CD4-positive, CD25-positive, alpha-beta regulatory T cell (primary cell): Measurements from ENCODE around the gene TNNI3K. TPM values are rescaled to one million over a fixed set of nuclear protein-coding genes. Genes with fewer than 3 reads are reported as not detected.

ENCODE experiments used
- ATAC-seq, 2 donors: fragments of 150-1000 bp; cut with Tn5 transposase; one replicate each; pipeline ENCODE4 v1.10.0; 2021; ENCODE audit warnings: low read depth in 2 of 2, moderate number of reproducible peaks in 2 of 2, moderate library complexity in 1 of 2
- DNase-seq, 3 donors: peaks; one replicate each; pipeline versions ENCODE4 v3.0.0 to v3.0.0-alpha.2; 2012 to 2022; ENCODE audit warnings: mixed read lengths in 1 of 3
- H3K27ac ChIP-seq: one replicate; pipeline ENCODE4 v1.7.0; 2013; ENCODE audit warnings: mild to moderate bottlenecking, low read length; ENCODE audit not compliant: insufficient read depth, poor library complexity, severe bottlenecking
- H3K27me3 ChIP-seq: one replicate; pipeline ENCODE4 v1.7.0; 2013; ENCODE audit warnings: low read length; ENCODE audit not compliant: control insufficient read depth, insufficient read depth
- H3K36me3 ChIP-seq: one replicate; pipeline ENCODE4 v1.7.0; 2013; ENCODE audit warnings: mild to moderate bottlenecking, low read length, moderate library complexity; ENCODE audit not compliant: control insufficient read depth, insufficient read depth
- H3K4me1 ChIP-seq: 2 replicates; pipeline ENCODE4 v1.7.0; 2013; ENCODE audit warnings: mild to moderate bottlenecking, low read length; ENCODE audit not compliant: insufficient read depth, control insufficient read depth, poor library complexity, severe bottlenecking
- H3K4me3 ChIP-seq: one replicate; pipeline ENCODE4 v1.7.0; 2013; ENCODE audit warnings: low read depth, mild to moderate bottlenecking, low read length, moderate library complexity
- H3K9me3 ChIP-seq, 2 experiments: 1 replicate in 1 of 2; 2 replicates in 1 of 2; pipeline ENCODE4 v1.7.0; 2013; ENCODE audit warnings: low read length in 2 of 2, mild to moderate bottlenecking in 1 of 2, moderate library complexity in 1 of 2; ENCODE audit not compliant: control insufficient read depth in 2 of 2
- H3K27ac Mint-ChIP-seq, 3 donors: one replicate each; pipeline ENCODE4 v1.8.0; 2020 to 2022; ENCODE audit warnings: mild to moderate bottlenecking in 3 of 3, mixed read lengths in 3 of 3, moderate library complexity in 2 of 3
- H3K27me3 Mint-ChIP-seq: one replicate; pipeline ENCODE4 v1.8.0; 2022; ENCODE audit warnings: mild to moderate bottlenecking, mixed read lengths
- H3K36me3 Mint-ChIP-seq: one replicate; pipeline ENCODE4 v1.8.0; 2020; ENCODE audit warnings: mixed read lengths
- H3K4me1 Mint-ChIP-seq, 4 donors: one replicate each; pipeline ENCODE4 v1.8.0; 2020 to 2022; ENCODE audit warnings: mixed read lengths in 4 of 4, mild to moderate bottlenecking in 1 of 4
- H3K4me3 Mint-ChIP-seq, 4 donors: one replicate each; pipeline ENCODE4 v1.8.0; 2020 to 2022; ENCODE audit warnings: mild to moderate bottlenecking in 4 of 4, mixed read lengths in 4 of 4, moderate library complexity in 3 of 4
- H3K9me3 Mint-ChIP-seq, 7 donors: one replicate each; pipeline ENCODE4 v1.8.0; 2020 to 2022; ENCODE audit warnings: mixed read lengths in 7 of 7, mild to moderate bottlenecking in 3 of 7, moderate library complexity in 2 of 7
- polyA plus RNA-seq, 4 donors: library from polyadenylated mRNA; unstranded; fragments of 300-500 nt; fragmentation: Illumina TruSeq; gene quantifications; one replicate each; pipeline ENCODE4 v1.2.3, GENCODE V29; 2021
- total RNA-seq: library from RNA; stranded (reverse); gene quantifications from one replicate; pipeline ENCODE4 v1.2.3, GENCODE V29; 2022

Gene TNNI3K
- total and polyA plus RNA-seq, 5 donors from 2014 or later: 0.41 TPM; not detected in 4

- H3K27ac ChIP-seq: no peak overlapping the region
- H3K27me3 Mint-ChIP-seq: peaks cover 4% of the 10 kb centered on the region
- peaks cover 0 to 4% (median 0%) of the 10 kb centered on the region in 7 donors for H3K9me3 Mint-ChIP-seq
- DNase-seq: no peak
- no peak for ATAC-seq
- peaks cover 0 to 4% (median 0%) of the 10 kb centered on the region in 4 donors for H3K4me1 Mint-ChIP-seq
- H3K27ac Mint-ChIP-seq: no peak overlapping the region
- no peaks in the 10 kb centered on the region for H3K9me3 ChIP-seq
- H3K4me1 ChIP-seq: no peaks in the 10 kb centered on the region
- no peak overlapping the region for H3K4me3 ChIP-seq
- H3K36me3 ChIP-seq: no peaks in the 10 kb centered on the region
- no peak overlapping the region for H3K4me3 Mint-ChIP-seq
- H3K27me3 ChIP-seq: no peaks in the 10 kb centered on the region
- H3K36me3 Mint-ChIP-seq: no peaks in the 10 kb centered on the region
Observed at GRCh38 chr1:74396462-74396861, 161.3 kb downstream of the TNNI3K start.

GRCh38 chr1:74396933-74397332 lies 161.7 kb downstream of the TNNI3K start:
- peaks cover 0 to 4% (median 0%) of the 10 kb centered on the region in 4 donors for H3K4me1 Mint-ChIP-seq
- Histone ChIP-seq H3K27ac (no peak overlapping the region), H3K9me3 (no peaks in the 10 kb centered on the region), H3K4me3 (no peak overlapping the region), H3K27me3 (no peaks in the 10 kb centered on the region), H3K4me1 (no peaks in the 10 kb centered on the region), H3K36me3 (no peaks in the 10 kb centered on the region)
- no peak for DNase-seq
- no peak for ATAC-seq
- H3K27ac Mint-ChIP-seq: peak overlapping the region in 1 of 3 donors; percentile 0
- H3K27me3 Mint-ChIP-seq: peaks cover 4% of the 10 kb centered on the region
- no peaks in the 10 kb centered on the region for H3K36me3 Mint-ChIP-seq
- no peak overlapping the region for H3K4me3 Mint-ChIP-seq
- peaks cover 0 to 4% (median 0%) of the 10 kb centered on the region in 7 donors for H3K9me3 Mint-ChIP-seq

DNA sequence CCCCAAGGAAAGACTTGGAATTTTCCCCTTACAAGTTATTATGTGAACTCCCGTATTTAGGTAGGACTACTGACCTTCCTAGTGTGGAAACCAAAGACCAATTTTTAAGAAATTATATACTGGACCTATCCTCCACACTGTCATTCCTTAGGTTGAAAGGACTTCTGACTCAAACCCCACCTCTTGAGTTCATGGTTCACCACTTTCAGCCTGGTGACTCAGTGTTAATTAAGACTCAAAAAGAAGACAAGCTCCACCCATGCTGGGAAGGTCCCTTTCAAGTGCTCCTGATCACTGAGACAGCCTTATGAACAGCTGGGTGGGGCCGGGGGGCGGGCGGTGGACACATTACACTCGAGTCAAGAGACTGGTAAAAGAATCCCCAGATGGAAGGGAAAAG lies 164.1 kb downstream of the TNNI3K start:
- Mint-ChIP-seq H3K4me3 (no peak overlapping the region), H3K27ac (no peak overlapping the region)
- no peak for DNase-seq

GRCh38 chr1:74402873-74403272 lies 167.7 kb downstream of the TNNI3K start:
- no peaks in the 10 kb centered on the region for H3K4me1 ChIP-seq
- H3K4me1 Mint-ChIP-seq: no peaks in the 10 kb centered on the region
- peaks cover 3% of the 10 kb centered on the region for H3K27me3 Mint-ChIP-seq
- H3K36me3 ChIP-seq: no peaks in the 10 kb centered on the region
- DNase-seq (no peak), ATAC-seq (no peak)
- H3K36me3 Mint-ChIP-seq: no peaks in the 10 kb centered on the region
- peaks cover 0 to 1% (median 0%) of the 10 kb centered on the region in 7 donors for H3K9me3 Mint-ChIP-seq
- H3K4me3 Mint-ChIP-seq: no peak overlapping the region
- H3K27me3 ChIP-seq: no peaks in the 10 kb centered on the region
- no peak overlapping the region for H3K4me3 ChIP-seq
- no peaks in the 10 kb centered on the region for H3K9me3 ChIP-seq
- H3K27ac ChIP-seq: no peak overlapping the region
- no peak overlapping the region for H3K27ac Mint-ChIP-seq

More for the DNA sequence above, 164.1 kb downstream of the TNNI3K start:
- Mint-ChIP-seq H3K27me3 (peaks cover 4% of the 10 kb centered on the region), H3K36me3 (no peaks in the 10 kb centered on the region), H3K9me3 (peaks cover 0 to 2% (median 0%) of the 10 kb centered on the region in 7 donors), H3K4me1 (peaks cover 0 to 4% (median 0%) of the 10 kb centered on the region in 4 donors)
- Histone ChIP-seq H3K36me3 (no peaks in the 10 kb centered on the region), H3K4me1 (no peaks in the 10 kb centered on the region), H3K4me3 (no peak overlapping the region), H3K27me3 (no peaks in the 10 kb centered on the region), H3K9me3 (no peaks in the 10 kb centered on the region), H3K27ac (no peak overlapping the region)
- ATAC-seq: no peak

DNA sequence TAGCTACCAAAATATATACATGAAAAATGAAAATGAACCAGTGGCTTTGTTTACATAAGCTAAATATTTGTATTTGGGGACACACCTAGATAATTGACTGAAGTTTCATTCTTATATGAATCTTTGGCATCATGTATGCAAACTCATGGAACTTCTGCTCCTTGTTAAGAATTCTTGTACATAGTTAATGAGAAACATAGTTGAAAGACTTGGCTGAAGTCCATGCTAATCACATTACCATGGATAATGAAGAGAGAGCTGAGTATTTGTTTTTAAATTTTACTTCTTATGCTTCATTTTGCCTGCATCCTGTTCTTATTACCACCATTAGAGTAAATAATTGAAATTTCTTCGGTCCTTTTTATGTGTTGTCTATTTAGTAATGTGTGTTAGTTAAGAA lies 168.4 kb downstream of the TNNI3K start:
- Histone ChIP-seq H3K4me3 (no peak overlapping the region), H3K27ac (no peak overlapping the region), H3K4me1 (no peaks in the 10 kb centered on the region), H3K36me3 (no peaks in the 10 kb centered on the region), H3K27me3 (no peaks in the 10 kb centered on the region), H3K9me3 (no peaks in the 10 kb centered on the region)
- Mint-ChIP-seq H3K9me3 (peaks cover 0 to 1% (median 0%) of the 10 kb centered on the region in 7 donors), H3K4me1 (no peaks in the 10 kb centered on the region), H3K27me3 (no peaks in the 10 kb centered on the region), H3K4me3 (no peak overlapping the region), H3K27ac (no peak overlapping the region), H3K36me3 (no peaks in the 10 kb centered on the region)
- ATAC-seq: no peak
- no peak for DNase-seq

GRCh38 chr1:74406759-74407158 lies 171.6 kb downstream of the TNNI3K start:
- H3K4me1 Mint-ChIP-seq: no peaks in the 10 kb centered on the region
- H3K27me3 ChIP-seq: no peaks in the 10 kb centered on the region
- no peaks in the 10 kb centered on the region for H3K4me1 ChIP-seq
- ATAC-seq: no peak
- no peak overlapping the region for H3K27ac ChIP-seq
- H3K27ac Mint-ChIP-seq: no peak overlapping the region
- no peaks in the 10 kb centered on the region for H3K27me3 Mint-ChIP-seq
- H3K4me3 ChIP-seq: no peak overlapping the region
- no peaks in the 10 kb centered on the region for H3K36me3 Mint-ChIP-seq
- H3K4me3 Mint-ChIP-seq: no peak overlapping the region
- H3K9me3 Mint-ChIP-seq: peaks cover 0 to 1% (median 0%) of the 10 kb centered on the region in 7 donors
- no peak for DNase-seq
- H3K36me3 ChIP-seq: no peaks in the 10 kb centered on the region
- H3K9me3 ChIP-seq: no peaks in the 10 kb centered on the region

GRCh38 chr1:74407902-74408301 lies 172.7 kb downstream of the TNNI3K start:
- ATAC-seq (no peak), DNase-seq (no peak)
- Histone ChIP-seq H3K36me3 (no peaks in the 10 kb centered on the region), H3K4me1 (no peaks in the 10 kb centered on the region), H3K4me3 (no peak overlapping the region), H3K27me3 (no peaks in the 10 kb centered on the region), H3K27ac (no peak overlapping the region), H3K9me3 (no peaks in the 10 kb centered on the region)
- Mint-ChIP-seq H3K4me3 (no peak overlapping the region), H3K27ac (no peak overlapping the region), H3K27me3 (no peaks in the 10 kb centered on the region), H3K36me3 (no peaks in the 10 kb centered on the region), H3K9me3 (peaks cover 0 to 2% (median 0%) of the 10 kb centered on the region in 7 donors), H3K4me1 (no peaks in the 10 kb centered on the region)

- no peaks in the 10 kb centered on the region for H3K27me3 ChIP-seq
Observed at GRCh38 chr1:74412244-74412643, 177.1 kb downstream of the TNNI3K start.

More at GRCh38 chr1:74412244-74412643, 177.1 kb downstream of the TNNI3K start:
- DNase-seq (no peak), ATAC-seq (no peak)
- Histone ChIP-seq H3K9me3 (no peaks in the 10 kb centered on the region), H3K27ac (no peak overlapping the region), H3K36me3 (no peaks in the 10 kb centered on the region), H3K4me1 (no peaks in the 10 kb centered on the region), H3K4me3 (no peak overlapping the region)
- H3K36me3 Mint-ChIP-seq: no peaks in the 10 kb centered on the region
- no peak overlapping the region for H3K4me3 Mint-ChIP-seq
- no peaks in the 10 kb centered on the region for H3K27me3 Mint-ChIP-seq
- peak overlapping the region in 1 of 3 donors; percentile 21 for H3K27ac Mint-ChIP-seq
- H3K4me1 Mint-ChIP-seq: no peaks in the 10 kb centered on the region
- H3K9me3 Mint-ChIP-seq: peaks cover 0 to 4% (median 0%) of the 10 kb centered on the region in 7 donors
